Body of pancreas (tissue), 4 donors: Measurements from ENCODE around the gene ABCC1.

ENCODE experiments used
- CTCF ChIP-seq, 7 experiments: fragments of 450-650 bp in 4 of 7; fragments of 200-600 bp in 3 of 7; sonication (generic) in 3 of 7; IDR thresholded peaks; one replicate each; pipeline ENCODE4 v1.5.1; 2016 to 2019; ENCODE audit warnings: antibody characterized with exemption in 7 of 7
- POLR2A ChIP-seq, 3 donors: fragments of 450-650 bp; IDR thresholded peaks; one replicate each; pipeline ENCODE4 v1.6.1; 2016; ENCODE audit warnings: antibody characterized with exemption in 3 of 3, mild to moderate bottlenecking in 2 of 3

- TF ChIP-seq POLR2A (IDR thresholded peaks at IDR 0.05) = no peak
- no peak for TF ChIP-seq CTCF (IDR thresholded peaks at IDR 0.05)
Observed at GRCh38 chr16:15966420-15966819, 17.0 kb downstream of the ABCC1 start.
